GM19395 (cell line): ENCODE data around the gene RAB31.
"Not testable (repeated sequence)": the region's sequence is repeated elsewhere in the genome, so short reads cannot be mapped to it uniquely, and the experiment has no call there.

Experiments used
- ATAC-seq: cut with Tn5 transposase; IDR thresholded peaks from one replicate; pipeline ENCODE4 v1.9.1; 2021; ENCODE audit warnings: mild to moderate bottlenecking, moderate library complexity; ENCODE audit not compliant: unreplicated experiment

The RAB31 gene

GRCh38 chr18:9708057-9708433 is at the start of gene RAB31:
Gene RAB31 (plus strand): TSS chr18:9708301. CDS start chr18:9708406, 105 bp downstream.
- peak; percentile 32 for ATAC-seq

DNA sequence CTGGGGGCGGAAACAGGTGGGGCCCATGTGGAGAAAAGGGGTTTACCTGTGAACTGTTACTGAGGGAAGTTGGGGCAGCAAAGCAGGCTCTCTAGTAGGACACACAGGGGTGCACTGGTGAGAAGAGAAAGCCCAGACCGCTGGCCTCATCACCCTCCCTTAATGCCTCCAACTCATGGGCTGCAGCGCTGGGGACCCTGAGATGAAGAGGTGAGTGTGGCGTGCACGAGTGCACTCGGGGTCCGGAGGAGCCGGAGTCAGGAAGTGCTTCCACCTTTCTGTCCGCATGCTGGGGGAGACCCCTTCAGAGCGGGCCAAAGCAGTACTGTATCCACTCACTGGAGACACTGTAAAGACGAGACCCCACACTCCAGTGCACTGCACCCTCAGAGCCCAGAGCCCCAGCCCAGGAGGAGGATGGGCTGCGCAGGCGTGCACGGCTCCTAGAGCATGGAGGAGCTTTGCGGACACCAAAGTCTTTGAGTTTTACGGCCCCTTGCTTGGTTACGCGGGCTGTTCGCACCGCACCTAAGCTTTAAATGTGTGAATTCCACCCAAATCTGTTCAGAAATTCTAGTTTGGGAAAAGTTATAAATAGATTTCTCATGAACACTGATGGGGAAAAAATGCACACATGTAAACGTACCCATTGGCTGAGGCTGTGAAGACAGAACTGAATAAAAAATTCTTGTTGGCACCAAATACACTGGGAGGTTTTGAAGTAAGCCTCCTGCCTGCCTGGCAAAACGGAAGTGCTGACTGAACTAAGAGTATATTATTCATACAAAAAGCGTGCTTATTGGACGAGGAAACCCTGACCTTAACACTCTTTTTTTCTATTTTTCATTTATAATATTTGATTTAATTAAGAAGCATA is 48.4 kb upstream of the RAB31 start:
- no peak for ATAC-seq

- no peak for ATAC-seq
Measured at GRCh38 chr18:9661564-9661963, 46.5 kb upstream of the RAB31 start.

DNA sequence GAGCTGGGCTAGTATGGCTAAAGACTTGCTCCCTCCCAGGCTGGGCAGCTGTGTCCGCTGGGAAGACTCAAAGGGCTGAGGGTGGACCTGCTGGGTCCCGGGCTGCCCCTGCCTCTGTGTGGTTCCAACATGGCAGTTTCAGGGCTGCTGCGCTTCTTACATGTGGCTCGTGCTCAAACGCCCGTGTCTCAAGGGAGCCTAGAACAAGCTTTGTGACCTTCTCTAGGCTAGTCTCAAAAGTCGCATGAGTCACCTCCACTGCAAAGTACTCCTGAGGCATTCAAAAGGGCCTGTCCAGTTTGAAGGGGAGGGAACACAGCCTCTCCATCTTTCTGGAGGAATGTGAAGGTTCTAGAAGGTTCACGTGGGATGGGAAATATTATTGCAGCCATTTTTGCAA is 44.7 kb upstream of the RAB31 start:
- no peak for ATAC-seq

DNA sequence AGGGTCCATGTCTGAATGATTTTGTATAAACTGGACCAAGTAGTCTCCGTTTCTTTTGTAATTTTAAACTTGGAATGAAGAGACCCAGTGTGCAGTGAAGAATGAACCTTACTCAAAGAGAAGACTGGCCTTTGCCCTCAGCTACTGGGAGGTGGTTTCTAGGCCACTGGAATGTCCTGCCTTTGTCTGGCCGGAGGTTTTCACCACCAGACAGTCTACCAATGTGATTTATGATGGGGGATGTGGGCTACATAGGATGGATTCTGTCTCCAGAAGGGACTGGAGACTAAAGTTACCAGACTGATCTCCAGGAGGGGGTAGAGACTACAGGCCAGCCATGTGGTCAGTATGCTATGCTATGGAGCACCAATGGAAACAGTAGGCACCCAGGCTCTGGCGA is 42.8 kb upstream of the RAB31 start:
- ATAC-seq, result no peak

GRCh38 chr18:9666548-9666947 is 41.6 kb upstream of the RAB31 start:
- no peak for ATAC-seq

- no peak for ATAC-seq
Measured at GRCh38 chr18:9669016-9669415, 39.1 kb upstream of the RAB31 start.

DNA sequence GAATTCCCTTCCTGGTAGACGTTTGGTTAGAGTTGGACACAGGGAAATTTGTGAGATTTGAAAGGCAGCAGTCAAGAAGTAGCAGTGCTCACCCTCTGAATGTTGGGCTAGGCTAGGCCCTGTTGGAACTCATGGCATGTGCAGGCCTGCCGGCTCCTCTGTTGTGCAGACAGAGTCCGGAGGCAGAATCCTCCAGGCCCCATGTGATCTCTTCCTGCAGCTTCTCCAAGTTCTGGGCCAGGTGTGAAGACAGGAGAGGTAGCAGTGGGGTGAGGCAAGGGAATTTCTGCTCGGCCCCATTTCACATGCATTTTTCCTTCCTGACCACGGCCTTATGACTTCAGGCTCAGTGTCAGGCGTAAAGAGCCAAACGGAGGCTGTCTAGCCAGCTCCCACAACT is 36.9 kb upstream of the RAB31 start:
- no peak for ATAC-seq

GRCh38 chr18:9673296-9674251 is 34.5 kb upstream of the RAB31 start:
- ATAC-seq, result peak; percentile 98

DNA sequence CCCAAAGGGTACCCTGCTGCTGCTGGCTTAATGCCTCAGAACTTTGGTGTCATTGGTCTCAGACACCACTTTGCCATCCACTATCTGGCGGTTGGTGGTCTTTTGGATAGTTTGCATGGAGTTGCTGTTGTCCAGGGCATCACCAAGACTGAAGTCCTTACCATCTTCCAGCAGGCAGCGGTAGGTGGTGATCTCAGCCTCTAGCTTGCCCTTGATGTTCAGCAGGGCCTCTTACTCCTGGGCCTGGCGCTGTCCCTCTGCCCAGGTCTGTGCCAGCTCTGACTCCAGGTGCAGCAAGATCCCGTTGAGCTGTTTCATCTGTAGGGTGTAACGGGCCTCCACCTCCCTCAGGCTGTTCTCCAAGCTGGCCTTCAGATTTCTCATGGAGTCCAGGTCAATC is 29.9 kb upstream of the RAB31 start:
- ATAC-seq, result not testable (repeated sequence)

GRCh38 chr18:9679125-9679524 is 29.0 kb upstream of the RAB31 start:
- no peak for ATAC-seq

DNA sequence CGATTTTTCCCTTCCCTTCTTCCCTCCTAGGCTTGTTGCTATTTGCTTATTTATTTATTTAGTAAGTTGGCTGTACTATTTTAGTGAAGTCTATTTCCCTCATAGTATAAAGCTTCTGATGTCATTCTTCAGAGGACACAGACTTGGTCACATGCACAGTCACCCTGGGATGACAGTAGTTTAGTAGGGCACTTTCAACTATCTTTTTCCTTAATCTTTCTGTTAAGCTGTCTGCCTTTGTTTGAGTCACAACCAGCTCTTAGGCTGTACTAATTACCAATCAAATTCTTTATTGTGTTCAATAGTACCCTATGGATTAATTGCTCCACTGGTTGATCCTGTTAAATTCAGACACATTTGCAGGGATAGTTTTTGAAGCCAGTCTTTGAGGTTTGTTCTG is 26.9 kb upstream of the RAB31 start:
- no peak for ATAC-seq

DNA sequence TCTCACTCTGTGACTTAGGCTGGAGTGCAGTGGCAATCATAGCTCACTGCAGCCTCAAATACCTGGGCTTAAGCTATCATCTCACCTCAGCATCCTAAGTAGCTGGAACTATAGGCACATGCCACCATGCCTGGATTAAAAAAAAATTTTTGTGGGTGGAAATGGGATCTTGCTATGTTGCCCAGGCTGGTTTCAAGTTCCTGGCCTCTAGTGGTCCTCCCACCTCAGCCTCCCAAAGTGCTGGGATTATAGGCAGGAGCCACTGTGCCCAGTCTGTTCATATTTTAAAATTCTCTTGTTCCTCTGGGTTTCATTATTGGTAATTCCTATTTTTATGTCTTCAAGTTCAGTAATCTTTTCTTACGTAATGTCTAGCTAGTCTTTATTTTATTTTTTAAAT is 25.5 kb upstream of the RAB31 start:
- ATAC-seq, result no peak

GRCh38 chr18:9683418-9684396 is 24.4 kb upstream of the RAB31 start:
- no peak for ATAC-seq

DNA sequence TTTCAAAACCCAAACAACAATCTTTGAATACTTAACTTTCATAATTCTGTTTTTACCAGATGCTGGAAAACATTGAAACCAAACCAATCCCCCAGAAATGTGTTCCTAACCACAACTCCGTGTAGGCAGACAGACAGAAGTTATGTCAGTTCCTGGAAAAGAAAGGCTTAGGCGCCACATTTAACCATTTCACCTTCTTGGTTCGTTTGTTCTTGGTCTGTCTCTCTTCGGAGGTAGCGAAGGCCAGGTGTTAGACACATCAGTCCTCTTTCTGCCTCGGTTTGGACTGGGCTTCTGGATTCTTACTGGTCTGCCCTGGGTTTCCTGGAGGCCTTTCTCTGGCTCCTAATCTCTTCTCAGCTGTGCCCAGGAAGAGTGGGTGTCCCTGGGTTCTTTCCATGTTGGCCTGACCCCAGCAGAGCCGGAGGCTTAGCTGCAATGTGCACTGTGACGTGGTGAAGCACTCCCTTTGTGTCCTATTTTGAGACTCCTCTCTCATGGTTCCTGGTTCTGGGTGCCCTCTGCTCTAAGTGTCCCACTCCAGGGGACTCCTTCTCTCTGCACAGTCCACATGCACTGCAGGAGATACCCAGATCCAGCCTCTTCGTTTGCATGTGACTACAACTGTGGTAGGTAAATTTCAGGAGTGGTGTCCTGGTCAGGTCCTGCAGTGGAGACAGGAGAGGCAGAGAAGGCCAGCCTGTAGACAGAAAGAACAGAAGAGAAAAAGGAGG is 23.1 kb upstream of the RAB31 start:
- no peak for ATAC-seq

DNA sequence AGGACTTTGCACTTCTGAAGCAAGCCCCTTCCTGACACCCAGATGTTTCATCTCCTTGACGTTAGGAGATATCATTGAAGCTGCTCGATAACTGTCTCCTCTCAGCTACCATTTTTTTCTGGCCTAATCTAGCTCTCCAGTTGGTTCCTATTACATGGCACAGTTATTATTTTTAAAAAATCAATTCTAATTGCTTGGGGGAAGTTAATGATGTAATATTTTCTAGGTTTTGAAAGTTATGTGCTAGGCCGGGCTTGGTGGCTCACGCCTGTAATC is 22.5 kb upstream of the RAB31 start:
- ATAC-seq, result no peak

- no peak for ATAC-seq
Measured at GRCh38 chr18:9688036-9688741, 19.9 kb upstream of the RAB31 start.

- no peak for ATAC-seq
Measured at GRCh38 chr18:9689253-9689652, 18.8 kb upstream of the RAB31 start.

GRCh38 chr18:9690418-9691188 is 17.5 kb upstream of the RAB31 start:
- no peak for ATAC-seq
